GM12892 (cell line): ENCODE results near the gene RNF207.

ENCODE experiments used
- POLR2A ChIP-seq: IDR thresholded peaks from 2 replicates; pipeline ENCODE4 v1.6.1; 2011; ENCODE audit warnings: low read depth, low read length, control low read depth
- POLR2AphosphoS5 ChIP-seq: IDR thresholded peaks from 2 replicates; pipeline ENCODE4 v1.6.1; 2011; ENCODE audit warnings: low read depth, low read length, control low read depth
- TAF1 ChIP-seq: IDR thresholded peaks from 2 replicates; pipeline ENCODE4 v1.6.1; 2011; ENCODE audit warnings: low read depth, mild to moderate bottlenecking, control low read depth, low read length, borderline replicate concordance

- TF ChIP-seq TAF1: no peak
- no peak for TF ChIP-seq POLR2AphosphoS5
- TF ChIP-seq POLR2A: no peak
Measured at GRCh38 chr1:6202256-6202655, 3.7 kb upstream of the RNF207 start.
